Measurements from ENCODE around the gene MRPS34.

DNA sequence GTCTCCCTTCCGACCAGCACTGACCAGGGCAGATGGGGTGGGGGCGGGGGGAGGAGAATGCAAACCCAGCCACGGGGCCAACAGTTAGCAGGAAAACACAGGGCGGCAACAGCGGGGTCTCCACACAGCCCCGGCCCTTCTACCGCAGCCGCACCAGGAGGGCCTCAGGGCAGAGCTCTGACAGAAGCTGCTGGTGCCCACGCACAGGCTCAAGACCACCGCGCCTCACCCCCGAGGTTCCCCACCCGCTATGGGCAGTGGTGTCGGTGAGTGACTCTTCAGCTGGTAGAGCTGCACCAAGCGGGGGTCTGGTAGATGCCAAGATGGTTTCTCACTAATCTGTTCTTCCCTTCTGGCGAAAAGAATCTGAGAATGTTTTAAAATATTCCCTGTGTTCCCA lies 37.6 kb upstream of the MRPS34 start:
- TF ChIP-seq, protein P1, sequence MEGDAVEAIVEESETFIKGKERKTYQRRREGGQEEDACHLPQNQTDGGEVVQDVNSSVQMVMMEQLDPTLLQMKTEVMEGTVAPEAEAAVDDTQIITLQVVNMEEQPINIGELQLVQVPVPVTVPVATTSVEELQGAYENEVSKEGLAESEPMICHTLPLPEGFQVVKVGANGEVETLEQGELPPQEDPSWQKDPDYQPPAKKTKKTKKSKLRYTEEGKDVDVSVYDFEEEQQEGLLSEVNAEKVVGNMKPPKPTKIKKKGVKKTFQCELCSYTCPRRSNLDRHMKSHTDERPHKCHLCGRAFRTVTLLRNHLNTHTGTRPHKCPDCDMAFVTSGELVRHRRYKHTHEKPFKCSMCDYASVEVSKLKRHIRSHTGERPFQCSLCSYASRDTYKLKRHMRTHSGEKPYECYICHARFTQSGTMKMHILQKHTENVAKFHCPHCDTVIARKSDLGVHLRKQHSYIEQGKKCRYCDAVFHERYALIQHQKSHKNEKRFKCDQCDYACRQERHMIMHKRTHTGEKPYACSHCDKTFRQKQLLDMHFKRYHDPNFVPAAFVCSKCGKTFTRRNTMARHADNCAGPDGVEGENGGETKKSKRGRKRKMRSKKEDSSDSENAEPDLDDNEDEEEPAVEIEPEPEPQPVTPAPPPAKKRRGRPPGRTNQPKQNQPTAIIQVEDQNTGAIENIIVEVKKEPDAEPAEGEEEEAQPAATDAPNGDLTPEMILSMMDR (IDR thresholded peaks at IDR 0.05; ENCODE audit: insufficient read depth, low read depth, low read length): no peak
- TF ChIP-seq EZH2 (IDR thresholded peaks at IDR 0.05; ENCODE audit: insufficient read depth, low read length): no peak

Measured in astrocyte (in vitro differentiated cells and primary cell).